WERI-Rb-1 (cell line): ENCODE measurements around the gene AXDND1.

ENCODE experiments used
- DNase-seq: peaks from one replicate; pipeline ENCODE4 v3.0.0-alpha.2; 2020
- H3K27ac ChIP-seq: fragments of 250-450 bp; sonication (Bioruptor Pico); 2 replicates; pipeline ENCODE4 v1.5.1; 2020; ENCODE audit warnings: mild to moderate bottlenecking, moderate library complexity
- H3K27me3 ChIP-seq: fragments of 250-450 bp; sonication (Bioruptor Pico); 2 replicates; pipeline ENCODE4 v1.5.1; 2021; ENCODE audit warnings: mild to moderate bottlenecking, low read depth, moderate library complexity; ENCODE audit not compliant: insufficient read depth, severe bottlenecking
- H3K36me3 ChIP-seq: fragments of 250-450 bp; sonication (Bioruptor Pico); 2 replicates; pipeline ENCODE4 v1.5.1; 2020; ENCODE audit warnings: mild to moderate bottlenecking, moderate library complexity
- H3K4me3 ChIP-seq: 2 replicates; pipeline ENCODE4 v1.5.1; 2011; ENCODE audit warnings: low read depth, mild to moderate bottlenecking, control low read depth, low read length
- H3K9me3 ChIP-seq: fragments of 250-450 bp; sonication (Bioruptor Pico); 2 replicates; pipeline ENCODE4 v1.5.1; 2021; ENCODE audit warnings: mild to moderate bottlenecking, moderate library complexity; ENCODE audit not compliant: severe bottlenecking
- TF ChIP-seq, protein P1 (sequence below): IDR thresholded peaks from 2 replicates; pipeline ENCODE4 v1.5.1; 2011; ENCODE audit warnings: low read depth, mild to moderate bottlenecking, control low read depth, inconsistent platforms, low read length

AXDND1 gene

DNA sequence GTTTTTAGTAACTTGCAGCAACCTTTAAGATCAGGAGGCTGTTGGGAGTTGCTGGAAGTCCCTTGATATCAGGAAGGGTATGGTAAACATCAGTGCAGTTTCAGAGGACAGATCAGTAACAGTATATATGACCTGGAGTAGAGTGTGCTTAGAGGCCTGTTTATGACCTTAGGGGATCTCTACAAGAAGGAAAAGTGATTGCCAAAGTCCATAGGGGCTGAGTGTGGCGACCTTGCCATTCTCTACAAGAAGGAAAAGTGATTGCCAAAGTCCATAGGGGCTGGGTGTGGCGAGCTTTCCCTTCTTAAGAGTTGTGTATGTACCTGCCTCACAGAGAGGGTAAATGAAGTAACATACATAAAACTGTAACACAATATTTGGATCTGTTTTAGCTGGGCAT, 28.5 kb upstream of the AXDND1 start:
- Histone ChIP-seq H3K36me3 (peaks cover 54% of the 10 kb centered on the region), H3K27ac (no peak overlapping the region), H3K9me3 (no peaks in the 10 kb centered on the region), H3K4me3 (no peak overlapping the region), H3K27me3 (no peaks in the 10 kb centered on the region)
- TF ChIP-seq, protein P1, sequence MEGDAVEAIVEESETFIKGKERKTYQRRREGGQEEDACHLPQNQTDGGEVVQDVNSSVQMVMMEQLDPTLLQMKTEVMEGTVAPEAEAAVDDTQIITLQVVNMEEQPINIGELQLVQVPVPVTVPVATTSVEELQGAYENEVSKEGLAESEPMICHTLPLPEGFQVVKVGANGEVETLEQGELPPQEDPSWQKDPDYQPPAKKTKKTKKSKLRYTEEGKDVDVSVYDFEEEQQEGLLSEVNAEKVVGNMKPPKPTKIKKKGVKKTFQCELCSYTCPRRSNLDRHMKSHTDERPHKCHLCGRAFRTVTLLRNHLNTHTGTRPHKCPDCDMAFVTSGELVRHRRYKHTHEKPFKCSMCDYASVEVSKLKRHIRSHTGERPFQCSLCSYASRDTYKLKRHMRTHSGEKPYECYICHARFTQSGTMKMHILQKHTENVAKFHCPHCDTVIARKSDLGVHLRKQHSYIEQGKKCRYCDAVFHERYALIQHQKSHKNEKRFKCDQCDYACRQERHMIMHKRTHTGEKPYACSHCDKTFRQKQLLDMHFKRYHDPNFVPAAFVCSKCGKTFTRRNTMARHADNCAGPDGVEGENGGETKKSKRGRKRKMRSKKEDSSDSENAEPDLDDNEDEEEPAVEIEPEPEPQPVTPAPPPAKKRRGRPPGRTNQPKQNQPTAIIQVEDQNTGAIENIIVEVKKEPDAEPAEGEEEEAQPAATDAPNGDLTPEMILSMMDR = no peak
- no peak for DNase-seq

DNA sequence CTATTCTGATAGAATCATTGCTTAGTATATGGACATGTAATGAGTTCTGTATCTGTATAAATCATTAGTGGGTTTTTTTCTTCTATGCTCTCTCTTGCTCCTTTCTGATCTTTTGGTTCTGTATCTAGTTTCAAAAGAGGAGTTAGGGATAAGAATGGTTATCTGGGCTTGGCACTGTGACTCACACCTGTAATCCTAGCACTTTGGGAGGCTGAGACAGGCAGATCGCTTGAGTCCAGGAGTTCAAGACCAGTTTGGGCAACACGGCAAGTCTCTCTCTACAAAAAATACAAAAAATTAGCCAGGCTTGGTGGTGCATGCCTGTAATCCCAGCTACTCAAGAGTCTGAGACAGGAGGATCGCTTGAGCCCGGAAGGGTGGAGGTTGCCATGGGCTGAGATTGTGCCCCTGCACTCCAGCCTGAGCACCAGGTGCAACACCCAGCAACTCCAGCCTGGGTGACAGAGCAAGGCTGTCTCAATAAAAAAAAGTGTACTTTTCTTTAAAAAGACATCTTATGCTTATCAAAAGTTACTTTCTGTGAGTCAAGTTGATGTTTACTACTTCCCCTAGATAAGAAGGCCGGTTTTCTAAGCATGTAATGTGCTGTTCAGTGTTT, 27.7 kb upstream of the AXDND1 start:
- Histone ChIP-seq H3K27ac (no peak overlapping the region), H3K9me3 (no peaks in the 10 kb centered on the region), H3K4me3 (no peak overlapping the region), H3K36me3 (peaks cover 54% of the 10 kb centered on the region), H3K27me3 (no peaks in the 10 kb centered on the region)
- TF ChIP-seq, protein P1 = no peak
- no peak for DNase-seq

DNA sequence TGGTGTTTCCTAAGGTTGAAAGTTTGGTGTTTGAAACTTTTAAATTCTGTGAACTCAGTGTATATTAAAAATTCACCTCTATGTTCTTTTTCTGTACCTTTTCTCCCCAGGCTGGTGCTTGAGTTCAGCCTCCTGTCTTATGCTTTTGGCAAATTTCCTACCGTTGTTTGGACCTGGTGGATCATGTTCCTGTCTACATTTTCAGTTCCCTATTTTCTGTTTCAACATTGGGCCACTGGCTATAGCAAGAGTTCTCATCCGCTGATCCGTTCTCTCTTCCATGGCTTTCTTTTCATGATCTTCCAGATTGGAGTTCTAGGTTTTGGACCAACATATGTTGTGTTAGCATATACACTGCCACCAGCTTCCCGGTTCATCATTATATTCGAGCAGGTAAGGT, 24.9 kb upstream of the AXDND1 start:
- TF ChIP-seq, protein P1 = no peak
- Histone ChIP-seq H3K4me3 (no peak overlapping the region), H3K27me3 (no peaks in the 10 kb centered on the region), H3K27ac (no peak overlapping the region), H3K36me3 (peaks cover 65% of the 10 kb centered on the region), H3K9me3 (no peaks in the 10 kb centered on the region)
- DNase-seq = no peak

DNA sequence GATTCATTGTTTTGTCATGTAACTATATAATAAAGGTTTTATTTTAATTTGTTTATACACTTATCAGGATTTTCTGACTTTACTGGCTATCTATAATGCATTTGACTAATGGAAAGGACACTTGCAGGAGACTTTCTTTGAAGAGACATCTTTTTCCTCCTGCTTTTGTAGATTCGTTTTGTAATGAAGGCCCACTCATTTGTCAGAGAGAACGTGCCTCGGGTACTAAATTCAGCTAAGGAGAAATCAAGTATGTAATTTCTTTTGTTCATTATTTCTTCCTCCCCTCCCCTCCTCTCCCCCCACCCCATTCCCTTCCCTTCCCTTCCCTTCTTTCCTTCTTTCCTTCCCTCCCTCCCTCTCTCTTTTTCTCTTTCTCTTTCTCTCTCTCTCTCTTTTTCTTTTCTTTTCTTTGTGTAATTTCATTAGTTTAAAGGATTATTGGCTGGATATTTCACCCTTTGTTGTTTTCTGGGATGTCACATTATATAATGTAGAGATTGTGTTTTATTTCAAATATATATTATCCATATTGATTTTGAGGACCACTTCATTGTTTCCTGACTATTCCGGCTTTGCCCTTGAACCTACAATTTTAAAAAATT, 23.7 kb upstream of the AXDND1 start:
- no peak overlapping the region for H3K27ac ChIP-seq
- TF ChIP-seq, protein P1 = no peak
- peaks cover 75% of the 10 kb centered on the region for H3K36me3 ChIP-seq

DNA sequence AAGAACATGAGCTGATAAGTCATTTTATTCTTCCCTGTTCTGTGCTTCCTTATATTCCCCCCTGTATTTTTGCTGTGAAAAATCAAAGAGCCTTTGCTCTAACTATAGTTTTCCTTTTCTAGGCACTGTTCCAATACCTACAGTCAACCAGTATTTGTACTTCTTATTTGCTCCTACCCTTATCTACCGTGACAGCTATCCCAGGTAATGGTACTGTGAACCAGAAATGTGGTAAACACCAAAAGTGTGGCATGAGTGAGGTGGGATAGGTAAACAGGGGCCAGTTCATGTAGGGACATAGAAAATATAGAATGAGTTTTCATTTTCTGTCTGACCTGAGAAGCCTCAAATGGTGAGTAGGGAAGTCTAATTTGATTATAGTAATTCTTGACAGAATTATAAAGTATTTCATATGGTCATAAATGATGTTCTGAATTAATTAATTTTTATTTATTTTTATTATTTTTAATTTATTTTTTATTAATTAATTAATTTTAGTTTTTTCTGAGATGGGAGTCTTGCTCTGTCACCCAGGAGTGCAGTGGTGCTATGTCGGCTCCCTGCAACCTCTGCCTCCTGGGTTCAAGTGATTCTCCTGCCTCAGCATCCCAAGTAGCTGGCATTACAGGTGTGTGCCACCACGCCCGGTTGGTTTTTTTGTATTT, 22.9 kb upstream of the AXDND1 start:
- Histone ChIP-seq H3K27me3 (no peaks in the 10 kb centered on the region), H3K9me3 (no peaks in the 10 kb centered on the region), H3K4me3 (no peak overlapping the region), H3K36me3 (peaks cover 73% of the 10 kb centered on the region), H3K27ac (no peak overlapping the region)
- DNase-seq = no peak
- TF ChIP-seq, protein P1 = no peak

More for the DNA sequence above, 23.7 kb upstream of the AXDND1 start:
- Histone ChIP-seq H3K9me3 (no peaks in the 10 kb centered on the region), H3K27me3 (no peaks in the 10 kb centered on the region), H3K4me3 (no peak overlapping the region)
- DNase-seq = no peak
